Esophagus squamous epithelium (tissue), 4 donors: ENCODE measurements around the gene HIBCH.

ENCODE experiments used
- CTCF ChIP-seq, 6 experiments: fragments of 450-650 bp in 4 of 6; fragments of 200-600 bp in 2 of 6; sonication (generic) in 2 of 6; IDR thresholded peaks; one replicate each; pipeline ENCODE4 v1.5.1; 2016 to 2019; ENCODE audit warnings: antibody characterized with exemption in 6 of 6, mild to moderate bottlenecking in 4 of 6, moderate library complexity in 4 of 6
- POLR2A ChIP-seq, 4 donors: fragments of 450-650 bp; IDR thresholded peaks; one replicate each; pipeline ENCODE4 v1.6.1; 2017; ENCODE audit warnings: antibody characterized with exemption in 4 of 4, mild to moderate bottlenecking in 4 of 4, moderate library complexity in 3 of 4

- TF ChIP-seq CTCF (IDR thresholded peaks at IDR 0.05) (no peak), POLR2A (IDR thresholded peaks at IDR 0.05) (no peak)
These were observed 1.1 kb upstream of the HIBCH start for GRCh38 chr2:190320696-190321095.
